Small intestine (tissue), 7 donors: Measurements from ENCODE around the gene TMUB2. TPM values are rescaled to one million over a fixed set of nuclear protein-coding genes. Genes with fewer than 3 reads are reported as not detected.
A peak's percentile ranks its signal among the peaks of the same experiment; 100 is the strongest.

ENCODE experiments used
- DNase-seq, 2 donors: peaks; one replicate each; pipeline versions ENCODE4 v3.0.0 to v3.0.0-alpha.2; 2013
- FAIRE-seq: peaks from 2 replicates; lab custom pipeline; 2012; peaks lifted over from hg19 to GRCh38; lab: Jason Lieb, UNC
- H3K27ac ChIP-seq, 3 donors: one replicate each; pipeline ENCODE4 v1.5.1; 2013; ENCODE audit warnings: low read length in 2 of 3, mild to moderate bottlenecking in 2 of 3, control low read depth in 1 of 3, inconsistent platforms in 1 of 3, low read depth in 1 of 3, moderate library complexity in 1 of 3
- H3K27me3 ChIP-seq, 3 donors: one replicate each; pipeline ENCODE4 v1.6.1; 2013; ENCODE audit warnings: low read length in 3 of 3, inconsistent platforms in 1 of 3; ENCODE audit not compliant: control insufficient read depth in 3 of 3, insufficient read depth in 3 of 3
- H3K36me3 ChIP-seq, 3 donors: one replicate each; pipeline ENCODE4 v1.6.1; 2013; ENCODE audit warnings: low read length in 3 of 3, inconsistent platforms in 1 of 3, low read depth in 1 of 3, mild to moderate bottlenecking in 1 of 3, moderate library complexity in 1 of 3; ENCODE audit not compliant: control insufficient read depth in 3 of 3, insufficient read depth in 2 of 3
- H3K4me1 ChIP-seq, 3 donors: one replicate each; pipeline ENCODE4 v1.6.1; 2013; ENCODE audit warnings: low read length in 2 of 3, inconsistent platforms in 1 of 3, low read depth in 1 of 3, mild to moderate bottlenecking in 1 of 3, moderate library complexity in 1 of 3; ENCODE audit not compliant: control insufficient read depth in 3 of 3, insufficient read depth in 2 of 3
- H3K4me3 ChIP-seq, 3 donors: one replicate each; pipeline ENCODE4 v1.5.1; 2013; ENCODE audit warnings: low read length in 3 of 3, control low read depth in 1 of 3, inconsistent platforms in 1 of 3, low read depth in 1 of 3, mild to moderate bottlenecking in 1 of 3, moderate library complexity in 1 of 3
- H3K9me3 ChIP-seq, 2 donors: one replicate each; pipeline ENCODE4 v1.6.1; 2013; ENCODE audit warnings: low read depth in 1 of 2, low read length in 1 of 2; ENCODE audit not compliant: control insufficient read depth in 2 of 2, insufficient read depth in 1 of 2
- WGBS, 3 donors: extraction: QIAGEN DNeasy Blood & Tissue Kit; methylation state at CpG; one replicate each; pipeline ENCODE4 v1.1.7; 2013; 5-methylcytosine and 5-hydroxymethylcytosine counted together
- polyA plus RNA-seq, 4 donors: library from polyadenylated mRNA; stranded (reverse) in 3 of 4; unstranded in 1 of 4; fragments of 200-250 nt in 3 of 4; fragments of 120-200 nt in 1 of 4; gene quantifications; one replicate each; pipeline versions ENCODE4 v1.2.1 to v1.2.3, GENCODE V29; 2013
- donor health status: healthy with polysubstance abuse.
- donor health status: control.
- donor health status: control.
- donor health status: Bipolar disorder and iron deficiency.
- donor health status: healthy.

Gene TMUB2
- polyA plus RNA-seq, 4 donors = 28.7 to 40.2 (median 32.3) TPM

GRCh38 chr17:44193326-44194084 lies 6.7 kb downstream of the TMUB2 start:
- Histone ChIP-seq H3K4me1 (peaks cover 0 to 31% (median 3%) of the 10 kb centered on the region in 3 donors), H3K27me3 (no peaks in the 10 kb centered on the region), H3K27ac (peak overlapping the region in 1 of 3 donors; percentile 9), H3K4me3 (no peak overlapping the region), H3K36me3 (peaks cover 15 to 83% (median 22%) of the 10 kb centered on the region in 3 donors), H3K9me3 (no peaks in the 10 kb centered on the region)
- 86 to 91% (median 89%) methylated on average over 13 to 14 of the region's 14 CpGs for WGBS, 3 donors
- no peak for FAIRE-seq
- DNase-seq = no peak

- Histone ChIP-seq H3K36me3 (peaks cover 11 to 54% (median 22%) of the 10 kb centered on the region in 3 donors), H3K4me3 (no peak overlapping the region), H3K9me3 (no peaks in the 10 kb centered on the region), H3K27me3 (no peaks in the 10 kb centered on the region), H3K27ac (no peak overlapping the region), H3K4me1 (peaks cover 0 to 34% (median 3%) of the 10 kb centered on the region in 3 donors)
- WGBS, 3 donors = 93 to 96% (median 93%) methylated on average over 15 of the region's 15 CpGs
- FAIRE-seq (no peak), DNase-seq (no peak)
These were observed 10.3 kb downstream of the TMUB2 start for GRCh38 chr17:44197107-44197506.

- Histone ChIP-seq H3K4me3 (peak overlapping the region; percentile 75 to 96 (median 84)), H3K27me3 (no peaks in the 10 kb centered on the region), H3K9me3 (no peaks in the 10 kb centered on the region), H3K36me3 (peaks cover 11 to 44% (median 22%) of the 10 kb centered on the region in 3 donors), H3K4me1 (peaks cover 0 to 24% (median 3%) of the 10 kb centered on the region in 3 donors), H3K27ac (peak overlapping the region; percentile 92 to 96 (median 94))
- FAIRE-seq = no peak
- peak in 1 of 2 donors; percentile 48 for DNase-seq
- 52 to 59% (median 55%) methylated on average over 11 of the region's 11 CpGs for WGBS, 3 donors
These were observed 11.4 kb downstream of the TMUB2 start for GRCh38 chr17:44197980-44198720.

GRCh38 chr17:44198721-44199552 lies 12.2 kb downstream of the TMUB2 start:
- FAIRE-seq (no peak), DNase-seq (peak; percentile 60 to 80)
- Histone ChIP-seq H3K9me3 (no peaks in the 10 kb centered on the region), H3K36me3 (peaks cover 11 to 36% (median 19%) of the 10 kb centered on the region in 3 donors), H3K27me3 (no peaks in the 10 kb centered on the region), H3K4me1 (peaks cover 0 to 22% (median 3%) of the 10 kb centered on the region in 3 donors), H3K4me3 (peak overlapping the region; percentile 75 to 96 (median 84)), H3K27ac (peak overlapping the region; percentile 92 to 96 (median 94))
- 1% methylated on average over 25 to 61 of the region's 68 CpGs for WGBS, 3 donors

- 1 to 2% (median 1%) methylated on average over 35 to 126 of the region's 126 CpGs for WGBS, 3 donors
- no peak for FAIRE-seq
- Histone ChIP-seq H3K27ac (peak within 1 kb of the TSS; percentile 96 to 99 (median 99)), H3K4me3 (peak within 1 kb of the TSS; percentile 80 to 96 (median 88)), H3K36me3 (peaks cover 9 to 27% (median 11%) of the 10 kb centered on the region in 3 donors), H3K27me3 (no peaks in the 10 kb centered on the region), H3K4me1 (peaks cover 0 to 22% (median 3%) of the 10 kb centered on the region in 3 donors), H3K9me3 (no peaks in the 10 kb centered on the region)
- peak; percentile 98 to 100 for DNase-seq
These were observed 13.0 kb downstream of the TMUB2 start, which contains the start of gene ATXN7L3 for GRCh38 chr17:44199553-44200477. Gene ATXN7L3 (minus strand): TSS chr17:44199884. CDS start chr17:44198070, 1,814 bp downstream.

- Histone ChIP-seq H3K9me3 (no peaks in the 10 kb centered on the region), H3K27ac (peak overlapping the region; percentile 65 to 99 (median 99)), H3K4me1 (peaks cover 0 to 22% (median 3%) of the 10 kb centered on the region in 3 donors), H3K36me3 (peaks cover 3 to 19% (median 8%) of the 10 kb centered on the region in 3 donors), H3K27me3 (no peaks in the 10 kb centered on the region), H3K4me3 (peak overlapping the region; percentile 50 to 88 (median 80))
- no peak for FAIRE-seq
- DNase-seq = peak in 1 of 2 donors; percentile 24
- WGBS, 3 donors = 5 to 6% (median 5%) methylated on average over 29 to 36 of the region's 36 CpGs
These were observed 13.8 kb downstream of the TMUB2 start for GRCh38 chr17:44200478-44201155.

- H3K27me3 ChIP-seq = no peaks in the 10 kb centered on the region
- no peak overlapping the region for H3K27ac ChIP-seq
- H3K4me3 ChIP-seq = no peak overlapping the region
- peaks cover 2 to 21% (median 10%) of the 10 kb centered on the region in 3 donors for H3K36me3 ChIP-seq
- DNase-seq = no peak
- no peaks in the 10 kb centered on the region for H3K9me3 ChIP-seq
- 83 to 90% (median 84%) methylated on average over 4 of the region's 4 CpGs for WGBS, 3 donors
- peaks cover 0 to 14% (median 3%) of the 10 kb centered on the region in 3 donors for H3K4me1 ChIP-seq
- FAIRE-seq = no peak
These were observed 16.0 kb downstream of the TMUB2 start for GRCh38 chr17:44202756-44203155.
